Left forelimb (tissue), 1 donor: ENCODE measurements around the gene ARL2BP.

ENCODE experiments used
- DNase-seq: peaks from one replicate; pipeline ENCODE4 v3.0.0-alpha.2; 2018; ENCODE audit warnings: low spot score

ARL2BP gene

GRCh38 chr16:57235128-57236021 is 9.7 kb upstream of the ARL2BP start:
- no peak for DNase-seq

- DNase-seq = no peak
Observed at GRCh38 chr16:57236022-57236350, 9.1 kb upstream of the ARL2BP start.

- no peak for DNase-seq
Observed at GRCh38 chr16:57238682-57239081, 6.4 kb upstream of the ARL2BP start.

GRCh38 chr16:57239107-57239506 is 6.0 kb upstream of the ARL2BP start:
- no peak for DNase-seq

- DNase-seq = no peak
Observed at GRCh38 chr16:57240851-57241250, 4.2 kb upstream of the ARL2BP start.

- no peak for DNase-seq
Observed at GRCh38 chr16:57242650-57243049, 2.4 kb upstream of the ARL2BP start.

- no peak for DNase-seq
Observed at GRCh38 chr16:57244463-57244766, 644 bp upstream of the ARL2BP start.

GRCh38 chr16:57245472-57246113 is 534 bp downstream of the ARL2BP start:
- no peak for DNase-seq

GRCh38 chr16:57251352-57251751 is 6.3 kb downstream of the ARL2BP start:
- no peak for DNase-seq

- no peak for DNase-seq
Observed at GRCh38 chr16:57252148-57252721, 7.2 kb downstream of the ARL2BP start.

- DNase-seq = no peak
Observed at GRCh38 chr16:57253466-57253865, 8.4 kb downstream of the ARL2BP start.

GRCh38 chr16:57255686-57256415 is 10.8 kb downstream of the ARL2BP start:
- DNase-seq = no peak

- no peak for DNase-seq
Observed at GRCh38 chr16:57256601-57257395, 11.7 kb downstream of the ARL2BP start.

- DNase-seq = no peak
Observed at GRCh38 chr16:57257455-57258070, 12.5 kb downstream of the ARL2BP start.

- DNase-seq = no peak
Observed at GRCh38 chr16:57258226-57258909, 13.3 kb downstream of the ARL2BP start.

- DNase-seq = no peak
Observed at GRCh38 chr16:57258910-57259475, 13.9 kb downstream of the ARL2BP start.

GRCh38 chr16:57260294-57260929 is 15.4 kb downstream of the ARL2BP start:
- DNase-seq = no peak

GRCh38 chr16:57261806-57262205 is 16.7 kb downstream of the ARL2BP start:
- no peak for DNase-seq

GRCh38 chr16:57262841-57263540 is 17.9 kb downstream of the ARL2BP start:
- DNase-seq = no peak
